Embryonic facial prominence (tissue), 1 donor: Measurements from ENCODE around the gene ZNF813.
"Not testable (repeated sequence)": the region's sequence is repeated elsewhere in the genome, so short reads cannot be mapped to it uniquely, and the experiment has no call there.

Experiments used
- DNase-seq: peaks from one replicate; pipeline ENCODE4 v3.0.0-alpha.2; 2016; ENCODE audit errors: extremely low spot score

Gene ZNF813

GRCh38 chr19:53483751-53484150, 16.2 kb downstream of the ZNF813 start:
- not testable (repeated sequence) for DNase-seq

GRCh38 chr19:53485046-53486004, 17.8 kb downstream of the ZNF813 start:
- DNase-seq: no peak

- no peak for DNase-seq
Observed at GRCh38 chr19:53492153-53492552, 24.6 kb downstream of the ZNF813 start.

- not testable (repeated sequence) for DNase-seq
Observed at GRCh38 chr19:53497311-53498023, 29.9 kb downstream of the ZNF813 start.

GRCh38 chr19:53498024-53498395, 30.5 kb downstream of the ZNF813 start:
- not testable (repeated sequence) for DNase-seq

GRCh38 chr19:53503151-53503550, 35.6 kb downstream of the ZNF813 start:
- DNase-seq: not testable (repeated sequence)

- not testable (repeated sequence) for DNase-seq
Observed at GRCh38 chr19:53503671-53504364, 36.3 kb downstream of the ZNF813 start.

- not testable (repeated sequence) for DNase-seq
Observed at GRCh38 chr19:53504365-53504703, 36.8 kb downstream of the ZNF813 start.

- DNase-seq: no peak
Observed at GRCh38 chr19:53504885-53505284, 37.4 kb downstream of the ZNF813 start.

- no peak for DNase-seq
Observed at GRCh38 chr19:53506728-53507127, 39.2 kb downstream of the ZNF813 start.

- DNase-seq: no peak
Observed at GRCh38 chr19:53507523-53508442, 40.2 kb downstream of the ZNF813 start.

- no peak for DNase-seq
Observed at GRCh38 chr19:53509443-53509842, 41.9 kb downstream of the ZNF813 start.

GRCh38 chr19:53509845-53510244, 42.3 kb downstream of the ZNF813 start:
- no peak for DNase-seq

- DNase-seq: no peak
Observed at GRCh38 chr19:53511357-53511756, 43.8 kb downstream of the ZNF813 start.

- no peak for DNase-seq
Observed at GRCh38 chr19:53511933-53512374, 44.4 kb downstream of the ZNF813 start.

GRCh38 chr19:53515047-53515446, 47.5 kb downstream of the ZNF813 start:
- not testable (repeated sequence) for DNase-seq

GRCh38 chr19:53517114-53517741, 49.7 kb downstream of the ZNF813 start:
- DNase-seq: no peak

- DNase-seq: no peak
Observed at GRCh38 chr19:53518121-53518520, 50.6 kb downstream of the ZNF813 start.

GRCh38 chr19:53518716-53519115, 51.2 kb downstream of the ZNF813 start:
- DNase-seq: no peak

- no peak for DNase-seq
Observed at GRCh38 chr19:53519446-53519845, 51.9 kb downstream of the ZNF813 start.

- DNase-seq: no peak
Observed at GRCh38 chr19:53520163-53520546, 52.6 kb downstream of the ZNF813 start.
